ENCODE data around the gene GRIK5.

Gene GRIK5

GRCh38 chr19:42075616-42076379 lies 5.8 kb upstream of the GRIK5 start, which contains the start of gene ZNF574:
ZNF574 (plus strand) TSS chr19:42076166; CDS start chr19:42078607, 2,441 bp downstream.
- DNase-seq (ENCODE audit: low read depth): peak; percentile 90

GRCh38 chr19:42075364-42075615 lies 5.3 kb upstream of the GRIK5 start:
- DNase-seq (ENCODE audit: low read depth): no peak

- DNase-seq (ENCODE audit: low read depth): no peak
These were observed 4.7 kb upstream of the GRIK5 start for GRCh38 chr19:42074513-42075363.

DNA sequence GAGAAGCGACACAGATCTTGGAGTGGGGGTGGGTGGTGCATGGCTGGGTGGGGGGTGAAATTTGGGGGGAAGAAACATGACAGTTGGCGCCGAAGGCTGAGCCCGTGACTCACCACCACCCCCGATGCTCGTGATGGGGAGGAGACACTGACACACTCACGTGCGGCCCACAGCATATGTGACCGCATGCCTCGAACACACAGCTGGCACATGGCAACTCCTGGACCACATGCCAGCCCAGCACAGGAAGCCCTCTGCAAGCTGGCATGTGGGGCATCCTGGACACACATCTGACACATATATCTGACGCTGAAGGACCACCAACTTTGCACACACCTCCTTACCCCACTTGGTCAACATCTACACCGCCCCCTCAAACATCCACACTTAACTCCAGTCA lies 1.2 kb upstream of the GRIK5 start:
- no peak for DNase-seq (ENCODE audit: low read depth)

DNA sequence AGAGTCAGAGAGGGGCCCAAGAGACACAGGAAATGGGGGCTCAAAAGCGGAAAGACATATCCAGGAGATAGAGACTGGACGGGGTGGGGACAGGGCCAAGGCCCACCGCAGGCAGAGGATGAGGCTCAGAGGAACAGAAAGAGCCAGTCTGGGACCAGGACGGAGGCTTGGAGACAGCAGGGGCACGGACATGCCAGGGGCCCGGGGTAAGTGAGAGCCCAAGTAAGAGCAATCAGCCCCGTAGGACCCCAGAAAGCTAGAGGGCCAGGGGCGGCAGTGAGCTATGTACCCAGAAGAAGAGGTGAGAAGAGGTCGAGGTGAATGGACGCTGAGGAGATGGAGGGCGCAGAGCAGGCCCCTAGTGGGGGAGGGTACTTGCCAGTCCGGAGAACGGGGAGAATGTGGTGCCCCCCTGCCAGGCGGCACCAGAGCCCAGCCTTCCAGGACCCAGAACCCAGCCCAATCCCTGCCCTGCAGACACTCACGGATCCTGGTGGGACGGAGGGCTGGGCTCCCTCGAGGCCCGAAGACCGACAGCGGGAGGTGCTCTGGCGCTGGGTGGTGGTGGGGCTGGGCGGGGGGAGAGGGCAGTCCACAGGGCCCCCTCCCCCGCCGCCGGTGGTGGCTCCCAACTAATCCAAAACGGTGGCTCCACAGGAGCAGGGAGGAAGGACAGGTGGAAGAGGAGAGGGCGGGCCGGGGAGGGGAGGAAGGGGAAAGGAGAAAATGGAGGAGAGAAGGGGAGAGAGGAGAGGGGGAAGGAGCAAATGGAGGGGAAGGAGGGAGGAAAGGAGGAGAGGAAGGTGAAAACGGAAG lies 1.0 kb downstream of the GRIK5 start:
- no peak for DNase-seq (ENCODE audit: low read depth)

GRCh38 chr19:42068361-42068755 lies 1.6 kb downstream of the GRIK5 start:
- DNase-seq (ENCODE audit: low read depth): no peak

GRCh38 chr19:42067315-42067888 lies 2.6 kb downstream of the GRIK5 start:
- no peak for DNase-seq (ENCODE audit: low read depth)

DNA sequence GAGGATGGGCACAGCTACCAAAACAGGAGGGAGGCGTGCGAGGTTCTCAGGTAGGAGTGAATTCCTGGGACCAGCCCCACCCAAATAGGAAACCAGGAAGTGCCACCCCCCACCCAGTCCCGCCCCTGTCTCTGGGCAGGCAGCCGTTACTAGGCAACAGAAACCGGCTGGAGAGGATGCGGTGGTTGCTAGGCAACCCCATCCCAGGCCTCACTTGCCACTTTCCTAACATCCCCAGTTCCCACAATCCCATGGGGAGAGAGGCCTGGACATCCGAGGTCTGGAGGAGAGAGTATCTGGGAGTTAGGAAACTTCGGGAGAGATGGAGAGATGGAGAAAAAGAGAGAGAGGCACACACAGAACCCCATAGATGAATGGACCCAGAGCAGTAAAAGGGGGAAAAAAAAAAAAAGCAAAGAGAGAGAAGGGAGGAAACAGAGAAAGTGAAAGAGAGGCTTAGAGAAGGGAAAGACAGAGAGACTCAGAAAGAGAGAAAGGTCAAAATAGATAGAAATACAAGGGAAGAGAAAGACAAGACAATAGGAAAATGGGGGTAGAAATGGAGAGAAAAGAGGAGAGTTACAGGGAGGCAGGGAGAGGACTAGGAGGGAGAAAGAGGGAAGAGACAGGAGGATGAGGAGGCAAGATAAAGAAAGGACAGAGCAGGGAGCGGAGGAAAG lies 3.8 kb downstream of the GRIK5 start:
- no peak for DNase-seq (ENCODE audit: low read depth)

DNA sequence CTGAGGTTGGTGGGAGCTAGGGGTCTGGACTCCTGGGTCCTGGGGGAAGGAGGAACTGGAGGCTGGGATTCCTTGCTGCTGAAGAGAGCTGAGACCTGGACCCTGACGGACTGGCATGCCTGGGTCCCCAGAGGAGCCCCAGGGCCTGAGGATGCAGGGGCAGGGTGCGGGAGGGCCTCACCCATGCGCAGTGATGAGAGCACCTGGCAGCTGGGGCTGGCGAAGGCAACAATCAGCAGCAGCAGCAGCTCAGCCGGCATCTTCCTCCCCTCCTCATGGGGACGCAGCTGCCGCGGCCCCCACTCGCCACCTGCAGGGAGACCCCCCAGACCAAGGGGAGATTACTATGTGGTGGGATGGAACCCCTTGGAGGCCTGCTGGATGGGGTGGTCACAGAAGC lies 4.5 kb downstream of the GRIK5 start:
- no peak for DNase-seq (ENCODE audit: low read depth)

DNA sequence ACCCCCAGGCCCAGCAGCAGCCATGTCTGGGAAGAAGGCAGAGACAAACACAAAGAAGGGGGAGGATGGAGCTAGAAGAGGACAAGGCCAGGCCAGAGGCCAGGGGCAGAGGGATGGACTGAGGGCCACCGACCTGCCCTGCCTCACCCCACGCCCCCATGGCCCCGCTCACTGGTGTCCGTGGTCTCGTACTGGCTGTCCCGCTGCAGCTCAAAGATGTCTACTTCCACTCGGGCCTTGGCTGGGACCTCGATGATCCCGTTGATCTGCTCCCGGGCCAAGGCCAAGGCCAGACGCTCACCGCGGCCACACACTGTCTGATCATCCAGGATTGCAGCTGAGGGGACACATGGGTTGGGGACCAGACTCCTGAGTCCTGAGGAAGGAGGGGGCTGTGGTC lies 5.0 kb downstream of the GRIK5 start:
- DNase-seq (ENCODE audit: low read depth): no peak

GRCh38 chr19:42064432-42064831 lies 5.6 kb downstream of the GRIK5 start:
- no peak for DNase-seq (ENCODE audit: low read depth)

- no peak for DNase-seq (ENCODE audit: low read depth)
These were observed 7.6 kb downstream of the GRIK5 start for GRCh38 chr19:42062381-42062780.

- no peak for DNase-seq (ENCODE audit: low read depth)
These were observed 9.9 kb downstream of the GRIK5 start for GRCh38 chr19:42060117-42060516.

- no peak for DNase-seq (ENCODE audit: low read depth)
These were observed 10.8 kb downstream of the GRIK5 start for GRCh38 chr19:42059196-42059595.

- no peak for DNase-seq (ENCODE audit: low read depth)
These were observed 12.2 kb downstream of the GRIK5 start for GRCh38 chr19:42057846-42058245.

DNA sequence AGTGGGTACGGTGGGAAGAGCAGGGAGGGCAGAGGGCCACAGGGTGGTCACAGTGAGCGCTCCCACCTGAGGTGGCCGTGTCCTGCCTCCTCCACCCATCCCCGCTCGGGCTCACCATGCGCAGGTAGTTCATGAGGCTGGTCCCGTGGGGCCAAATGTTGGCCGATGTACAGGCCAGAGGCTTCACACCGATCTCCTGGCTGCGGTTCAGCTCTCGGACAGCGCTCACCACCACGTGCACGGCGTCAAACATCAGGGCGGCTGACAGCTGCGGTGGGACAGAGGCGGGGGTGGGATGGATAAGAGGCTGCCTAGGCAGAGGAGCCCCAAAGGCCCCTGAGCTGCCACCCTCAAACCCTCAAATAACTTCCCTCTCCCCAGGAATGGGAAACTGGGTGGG lies 15.8 kb downstream of the GRIK5 start:
- DNase-seq (ENCODE audit: low read depth): no peak

DNA sequence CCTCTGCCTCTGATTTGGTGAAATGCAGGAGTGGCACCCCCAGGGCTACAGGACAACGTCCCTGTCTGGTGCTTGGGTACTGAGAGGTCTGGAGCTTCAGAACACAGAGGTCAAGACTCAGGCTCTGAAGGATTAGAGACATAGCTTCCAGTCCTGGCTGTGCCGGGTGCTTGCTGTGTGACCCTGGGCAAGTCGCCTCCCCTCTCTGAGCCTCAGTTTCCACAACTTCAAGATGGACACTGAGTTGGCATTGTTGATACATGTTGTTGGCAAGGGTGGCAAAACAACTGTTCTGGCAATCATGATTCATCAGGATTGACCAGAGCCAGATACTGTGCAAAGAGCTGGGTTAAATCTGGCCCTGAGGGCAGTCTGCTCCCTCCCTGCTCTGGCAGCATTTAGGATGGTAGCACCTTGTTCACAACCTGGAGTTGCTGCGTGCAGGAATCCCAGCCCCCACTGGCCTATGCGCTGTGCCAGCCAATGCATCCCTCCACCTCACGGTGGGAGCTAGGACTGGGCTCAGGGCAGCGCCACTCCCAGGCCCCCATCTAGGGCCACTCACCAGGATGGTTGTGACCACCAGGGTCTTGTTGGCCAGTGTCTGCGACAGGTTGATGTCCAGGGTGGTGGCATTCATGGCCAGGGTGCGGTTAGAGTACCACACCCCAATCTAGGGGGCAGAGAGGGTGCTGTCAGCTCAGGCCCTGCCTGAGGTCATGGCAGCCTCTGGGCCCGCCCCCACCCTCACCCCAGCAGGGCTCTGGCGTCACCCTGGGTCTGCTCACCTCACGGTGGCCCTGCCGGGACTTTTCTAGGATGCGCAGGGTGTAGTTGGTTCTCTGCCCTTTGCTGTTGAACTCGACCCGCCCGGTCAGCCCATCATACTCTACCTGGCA lies 16.7 kb downstream of the GRIK5 start:
- no peak for DNase-seq (ENCODE audit: low read depth)

GRCh38 chr19:42052241-42052863 lies 17.7 kb downstream of the GRIK5 start:
- no peak for DNase-seq (ENCODE audit: low read depth)

- DNase-seq (ENCODE audit: low read depth): no peak
These were observed 18.6 kb downstream of the GRIK5 start for GRCh38 chr19:42051166-42052115.
